Measurements from ENCODE around the gene ZDHHC7.

Gene ZDHHC7

GRCh38 chr16:85010931-85011845 lies at the start of gene ZDHHC7:
ZDHHC7 (minus strand) TSS chr16:85011535; CDS start chr16:84990618, 20,917 bp downstream.
- TF ChIP-seq CTCF (IDR thresholded peaks at IDR 0.05; ENCODE audit: low read depth, low read length) = peak; percentile 1
- H3K4me3 ChIP-seq (replicated peaks in 1 of 2; ENCODE audit: low read depth in 2 of 2, low read length in 2 of 2) = peak within 1 kb of the TSS; percentile 81 to 91
- peak; percentile 85 to 92 for DNase-seq (ENCODE audit: low read depth in 2 of 2)

DNA sequence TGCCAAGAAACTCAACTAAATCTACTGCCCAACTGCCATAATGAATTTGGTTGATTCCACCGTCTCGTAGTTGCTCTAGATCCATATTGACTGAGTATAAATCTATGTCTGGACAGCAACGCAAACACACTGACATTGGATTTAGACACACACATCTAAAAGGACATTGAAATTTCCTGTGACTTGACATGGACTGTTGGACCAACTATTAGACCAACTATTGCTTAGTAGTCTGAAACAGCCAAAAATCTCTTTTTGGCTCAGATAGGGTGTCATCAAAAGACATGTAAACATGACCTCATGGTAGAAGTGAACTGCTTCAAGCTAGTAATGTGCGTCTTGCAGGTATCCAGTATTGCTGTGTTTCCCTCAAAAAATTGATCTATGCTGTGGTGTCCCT lies 47.6 kb upstream of the ZDHHC7 start:
- no peak for TF ChIP-seq CTCF (IDR thresholded peaks at IDR 0.05; ENCODE audit: low read depth, low read length)
- H3K4me3 ChIP-seq (replicated peaks in 1 of 2; ENCODE audit: low read depth in 2 of 2, low read length in 2 of 2) = no peak overlapping the region
- DNase-seq (ENCODE audit: low read depth in 2 of 2) = no peak

DNA sequence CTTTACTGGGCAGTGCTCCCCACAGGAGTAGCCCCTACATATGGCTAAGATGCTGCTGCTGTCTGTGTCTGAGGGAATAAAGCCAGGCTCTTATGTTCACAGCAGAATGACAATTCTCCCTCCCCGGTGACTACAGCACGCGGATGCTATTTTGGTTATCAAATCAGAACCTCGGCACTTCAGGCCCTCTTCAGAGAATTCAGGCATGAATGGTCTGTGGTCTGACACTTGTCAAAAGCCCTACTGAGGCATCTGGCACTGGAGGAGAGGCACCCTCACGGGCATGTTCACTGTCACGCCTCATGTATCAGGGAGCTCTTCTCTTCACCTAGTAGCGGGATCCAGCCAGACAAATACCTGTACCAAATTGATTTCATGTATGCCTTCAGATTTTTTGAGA lies 46.6 kb upstream of the ZDHHC7 start:
- no peak for DNase-seq (ENCODE audit: low read depth in 2 of 2)
- no peak overlapping the region for H3K4me3 ChIP-seq (replicated peaks in 1 of 2; ENCODE audit: low read depth in 2 of 2, low read length in 2 of 2)
- TF ChIP-seq CTCF (IDR thresholded peaks at IDR 0.05; ENCODE audit: low read depth, low read length) = no peak

DNA sequence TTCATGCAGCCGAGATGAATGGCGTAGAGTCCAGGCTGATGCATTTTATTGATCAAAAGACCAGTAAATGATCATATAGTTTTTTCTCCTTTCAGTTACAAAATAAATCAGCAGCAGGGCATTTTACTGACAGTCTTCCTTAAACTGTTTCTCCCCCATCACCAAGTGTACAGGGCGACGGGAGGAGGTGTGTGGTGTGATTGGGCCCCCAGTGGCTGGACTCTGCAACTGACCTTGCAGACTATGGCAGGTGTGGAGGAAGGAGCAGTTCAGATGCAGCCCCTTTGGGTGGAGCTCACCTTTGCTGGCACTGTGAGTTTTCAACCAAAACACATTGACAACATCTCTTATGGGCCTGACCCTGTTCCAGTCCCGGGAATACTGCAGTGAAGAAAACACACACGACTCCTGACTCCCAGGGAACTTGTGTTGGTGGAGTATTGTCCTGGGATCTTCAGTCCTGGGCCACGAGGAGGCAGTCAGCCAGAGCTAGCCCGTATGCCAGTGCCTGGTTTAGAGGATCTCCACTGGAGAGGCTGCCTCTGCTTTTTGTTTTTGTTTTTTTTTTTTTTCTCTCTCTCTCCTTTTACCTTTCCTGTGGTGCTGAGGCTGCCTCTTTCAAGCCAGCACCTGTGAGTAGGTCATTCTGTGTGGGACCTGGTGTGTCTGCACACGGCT lies 46.0 kb upstream of the ZDHHC7 start:
- DNase-seq (ENCODE audit: low read depth in 2 of 2) = no peak
- peak; percentile 27 for TF ChIP-seq CTCF (IDR thresholded peaks at IDR 0.05; ENCODE audit: low read depth, low read length)
- H3K4me3 ChIP-seq (replicated peaks in 1 of 2; ENCODE audit: low read depth in 2 of 2, low read length in 2 of 2) = no peak overlapping the region

- TF ChIP-seq CTCF (IDR thresholded peaks at IDR 0.05; ENCODE audit: low read depth, low read length) = peak; percentile 52
Measured at GRCh38 chr16:85056211-85056748, 44.9 kb upstream of the ZDHHC7 start.

GRCh38 chr16:85055493-85056210 lies 44.3 kb upstream of the ZDHHC7 start:
- peak; percentile 64 to 71 for DNase-seq (ENCODE audit: low read depth in 2 of 2)
- H3K4me3 ChIP-seq (replicated peaks in 1 of 2; ENCODE audit: low read depth in 2 of 2, low read length in 2 of 2) = peak overlapping the region; percentile 12 to 36
- TF ChIP-seq CTCF (IDR thresholded peaks at IDR 0.05; ENCODE audit: low read depth, low read length) = no peak

More at GRCh38 chr16:85056211-85056748, 44.9 kb upstream of the ZDHHC7 start:
- DNase-seq (ENCODE audit: low read depth in 2 of 2) = peak; percentile 33 to 51
- no peak overlapping the region for H3K4me3 ChIP-seq (replicated peaks in 1 of 2; ENCODE audit: low read depth in 2 of 2, low read length in 2 of 2)

Measured in cardiac fibroblast (primary cell).